HEK293T (cell line): ENCODE results near the gene LSM14B.

Experiments used
- FOXK2 ChIP-seq: fragments of 450-650 bp; IDR thresholded peaks from 2 replicates; pipeline ENCODE4 v1.6.1; 2016; ENCODE audit warnings: mild to moderate bottlenecking
- TARDBP ChIP-seq: fragments of 450-650 bp; IDR thresholded peaks from 2 replicates; pipeline ENCODE4 v1.6.1; 2016

DNA sequence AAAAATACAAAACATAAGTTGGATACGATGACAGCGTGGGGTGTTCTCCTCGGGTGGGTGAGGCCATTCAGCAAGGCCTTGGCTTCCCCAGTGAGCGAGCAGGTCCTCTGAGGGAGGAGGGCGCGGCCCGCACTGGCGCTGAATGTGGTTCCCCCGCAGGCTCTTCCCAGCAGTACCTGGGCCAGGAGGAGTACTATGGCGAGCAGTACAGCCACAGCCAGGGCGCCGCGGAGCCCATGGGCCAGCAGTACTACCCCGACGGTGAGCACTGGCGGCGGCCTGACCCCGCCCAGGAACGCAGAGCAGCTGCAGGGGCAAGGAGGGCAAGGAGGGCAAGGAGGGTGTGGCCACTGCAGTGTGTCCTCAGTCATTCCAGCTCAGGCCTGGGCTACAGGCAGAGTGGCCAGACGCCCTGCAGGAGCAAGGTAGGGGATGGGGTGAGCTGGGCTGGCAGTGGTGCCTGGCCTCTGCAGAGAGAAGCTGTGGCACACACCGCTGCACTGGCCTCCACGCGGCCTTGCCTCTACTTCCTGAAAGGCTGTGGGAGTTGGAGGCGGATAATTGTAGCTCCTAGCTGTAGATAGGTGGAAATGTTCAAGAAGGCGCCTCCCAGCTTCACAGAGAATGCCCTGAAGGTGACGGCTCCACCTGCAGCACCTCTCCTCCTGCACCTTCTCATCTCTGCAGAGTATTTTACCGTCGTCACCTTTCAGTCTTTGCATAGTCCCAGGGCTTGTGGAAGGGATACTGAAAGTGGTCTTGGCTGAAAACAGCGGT, 41.9 kb downstream of the LSM14B start:
- TF ChIP-seq TARDBP (no peak), FOXK2 (no peak)
